DMS114 treated with DMSO at 0.1 percent for 48 hours (cell line): ENCODE data around the gene GRB10.
"Not testable (repeated sequence)": the region's sequence is repeated elsewhere in the genome, so short reads cannot be mapped to it uniquely, and the experiment has no call there.

ENCODE experiments used
- DNase-seq: peaks from one replicate; lab custom pipeline; 2025; ENCODE audit not compliant: unreplicated experiment; lab: John Stamatoyannopoulos, UW

GRB10 gene

DNA sequence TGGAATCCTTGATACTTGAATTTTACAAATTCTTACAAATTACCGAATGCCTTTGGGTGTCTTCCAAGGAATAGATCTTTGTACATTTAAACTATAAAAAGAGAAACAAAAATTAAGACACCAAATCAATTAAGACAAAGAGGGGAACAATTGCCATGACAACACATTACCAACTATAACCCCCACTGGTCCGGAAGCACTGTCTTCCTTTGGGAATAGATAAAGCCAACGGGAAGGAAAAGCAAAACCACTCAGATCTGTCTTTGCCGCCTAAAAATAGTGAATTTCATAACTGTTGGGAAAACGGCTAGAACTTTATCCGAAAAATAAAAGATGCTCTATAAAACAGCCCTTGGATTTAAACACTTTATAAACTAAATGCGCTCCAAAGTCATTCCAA, 37.4 kb downstream of the GRB10 start:
- no peak for DNase-seq

DNA sequence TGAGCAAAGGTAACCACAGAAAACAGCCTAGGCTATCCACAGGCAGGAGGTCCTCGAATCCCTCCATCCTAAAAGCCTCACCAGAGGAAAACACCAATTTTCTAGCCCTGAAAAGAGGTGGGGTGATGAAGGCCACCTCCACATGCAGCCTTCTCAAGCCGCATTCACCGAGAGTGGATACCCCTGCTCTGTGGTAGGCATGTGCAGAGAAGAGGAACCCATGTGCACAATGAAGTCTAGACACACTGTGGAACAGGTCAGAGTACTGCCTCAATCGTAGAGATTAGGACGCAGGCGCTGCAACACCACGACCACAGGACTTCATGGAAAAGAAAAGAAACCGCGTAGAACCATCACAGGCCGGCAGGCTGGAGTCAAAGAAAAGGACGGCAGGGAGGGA, 38.8 kb downstream of the GRB10 start:
- DNase-seq, result no peak

DNA sequence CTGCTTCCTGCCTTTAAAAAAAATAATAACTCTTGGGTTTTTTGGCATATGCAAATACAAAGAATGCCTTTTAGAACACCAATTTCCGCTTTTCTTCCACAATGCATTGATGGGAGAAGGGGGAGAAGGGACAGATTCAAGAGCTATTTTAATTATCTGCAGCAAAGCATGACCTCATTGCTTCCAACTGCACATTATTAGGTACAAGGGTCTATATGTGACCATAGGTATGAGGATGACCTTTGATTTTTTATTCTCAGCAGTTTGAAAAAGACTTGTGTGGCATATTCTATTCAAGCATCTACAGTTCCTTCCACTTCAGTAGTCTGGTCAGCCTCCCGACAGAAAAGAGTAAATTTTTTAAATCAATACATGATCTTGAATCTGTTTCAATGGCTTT, 39.7 kb downstream of the GRB10 start:
- no peak for DNase-seq

DNA sequence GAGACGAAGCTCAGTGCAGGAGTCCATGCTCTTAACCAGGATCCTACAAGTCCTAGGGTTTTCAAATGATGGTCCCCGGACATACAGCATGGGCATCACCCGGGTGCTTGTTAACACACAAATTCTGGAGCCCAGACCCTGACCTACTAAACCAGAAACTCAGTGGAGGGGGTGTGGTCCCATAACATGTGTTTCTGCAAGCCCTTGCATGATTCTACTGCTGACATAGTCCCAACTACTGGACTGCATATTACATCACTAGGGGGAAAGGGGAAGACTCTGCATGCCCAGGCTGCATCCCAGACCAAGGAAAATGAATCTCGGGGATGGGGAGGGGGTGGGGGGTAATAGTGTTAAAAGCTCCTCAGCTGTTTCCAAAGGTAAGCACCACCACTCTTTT, 40.3 kb downstream of the GRB10 start:
- DNase-seq, result no peak

DNA sequence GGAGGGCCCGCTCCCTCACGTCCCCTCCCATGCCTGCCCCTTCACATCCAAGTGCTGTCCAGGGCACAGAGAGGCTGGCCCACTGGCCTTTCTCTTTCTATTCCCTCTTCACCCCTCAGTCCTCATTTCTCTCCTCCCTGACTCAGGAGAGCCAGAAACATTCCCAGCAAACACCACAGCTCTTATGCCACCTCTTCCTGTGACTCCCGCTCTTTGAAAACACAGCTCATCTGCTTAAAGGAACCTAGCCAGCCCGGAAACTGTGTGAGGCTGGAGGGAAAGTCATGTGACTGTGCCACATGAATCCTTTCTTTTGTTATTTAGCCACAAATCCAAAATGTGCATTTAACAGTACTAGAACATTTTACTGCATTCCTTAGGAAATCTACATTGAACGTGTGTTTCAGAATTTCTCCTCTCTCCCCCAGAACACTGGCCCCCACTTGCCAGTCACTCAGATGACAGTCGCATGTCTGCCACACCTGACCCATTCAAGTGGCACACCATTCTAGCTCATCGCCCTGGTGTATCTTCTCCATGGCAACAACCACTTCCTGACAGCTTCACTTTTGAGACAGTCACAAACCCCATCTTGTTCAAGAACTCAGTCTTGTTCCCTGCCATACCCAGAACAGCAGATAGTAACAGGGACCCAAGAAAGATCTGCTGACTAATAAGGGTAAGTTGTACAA, 42.8 kb downstream of the GRB10 start:
- no peak for DNase-seq

DNA sequence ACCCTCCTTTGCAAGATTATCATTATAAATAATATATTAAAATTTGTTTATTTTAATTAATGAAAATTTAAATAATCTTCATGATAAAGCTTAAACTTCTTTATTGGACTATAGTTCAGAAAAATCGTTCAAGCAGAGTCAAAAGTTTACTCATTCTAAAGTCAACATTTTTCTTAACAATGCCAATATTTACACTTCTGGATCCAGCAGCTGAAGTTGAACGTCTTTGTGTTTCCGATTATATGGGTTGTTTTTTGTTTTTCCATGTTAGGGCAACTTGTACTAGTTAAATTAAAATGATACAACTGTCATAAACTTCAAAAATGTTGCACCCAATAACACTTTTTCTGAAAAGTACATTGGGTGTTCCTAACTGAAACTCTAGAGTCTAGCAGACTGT, 43.8 kb downstream of the GRB10 start:
- DNase-seq, result no peak

DNA sequence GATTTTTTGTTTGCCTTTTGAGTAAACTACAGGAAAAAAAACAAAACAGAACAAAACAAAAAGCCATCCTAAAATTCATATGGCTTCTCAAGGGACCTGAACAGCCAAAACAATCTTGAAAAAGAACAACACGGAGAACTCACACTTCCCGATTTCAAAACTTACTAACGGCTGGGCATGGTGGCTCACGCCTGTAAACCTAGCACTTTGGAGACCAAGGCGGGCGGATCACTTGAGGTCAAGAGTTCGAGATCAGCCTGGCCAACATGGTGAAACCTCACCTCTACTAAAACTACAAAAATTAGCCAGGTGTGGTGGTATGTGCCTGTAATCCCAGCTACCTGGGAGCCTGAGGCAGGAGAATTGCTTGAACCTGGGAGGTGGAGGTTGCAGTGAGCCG, 46.9 kb downstream of the GRB10 start:
- DNase-seq, result not testable (repeated sequence)

DNA sequence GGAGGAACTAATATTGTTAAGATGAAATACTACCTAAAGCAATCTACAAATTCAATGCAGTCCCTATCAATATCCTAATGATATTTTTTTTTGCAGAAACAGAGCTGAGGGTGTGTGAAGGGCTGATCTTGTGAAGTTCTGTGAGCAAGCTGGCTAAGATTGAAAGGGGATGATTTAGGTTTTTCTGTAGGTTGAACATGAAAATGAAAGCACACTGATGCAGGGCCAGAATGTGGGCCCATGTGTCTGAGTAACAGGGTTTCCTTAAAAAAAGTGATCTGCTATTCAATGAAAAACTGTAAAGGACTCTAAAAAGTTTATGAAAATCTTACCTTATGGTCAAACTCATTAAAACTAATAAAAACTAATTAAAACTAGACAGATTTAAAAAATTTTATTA, 47.4 kb downstream of the GRB10 start:
- no peak for DNase-seq

DNA sequence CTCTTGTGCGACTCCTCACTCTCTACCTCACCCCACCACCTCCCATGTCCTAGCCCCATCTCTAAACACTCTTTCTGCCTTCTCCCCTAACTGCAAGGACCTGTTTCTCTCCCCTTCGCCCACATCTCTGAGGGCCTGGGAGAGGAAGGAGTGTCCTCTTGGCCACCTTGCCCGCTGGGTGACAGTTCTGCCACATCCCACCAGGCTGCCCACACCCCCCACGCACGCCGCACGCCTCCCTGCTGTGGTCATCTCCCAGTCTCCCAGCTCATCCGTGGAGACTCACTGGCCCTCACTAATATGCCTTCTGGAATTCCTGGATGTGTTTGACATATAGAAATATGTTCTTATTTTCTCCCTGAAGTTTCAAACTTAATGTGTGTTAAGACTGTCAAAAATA, 48.5 kb downstream of the GRB10 start:
- no peak for DNase-seq

DNA sequence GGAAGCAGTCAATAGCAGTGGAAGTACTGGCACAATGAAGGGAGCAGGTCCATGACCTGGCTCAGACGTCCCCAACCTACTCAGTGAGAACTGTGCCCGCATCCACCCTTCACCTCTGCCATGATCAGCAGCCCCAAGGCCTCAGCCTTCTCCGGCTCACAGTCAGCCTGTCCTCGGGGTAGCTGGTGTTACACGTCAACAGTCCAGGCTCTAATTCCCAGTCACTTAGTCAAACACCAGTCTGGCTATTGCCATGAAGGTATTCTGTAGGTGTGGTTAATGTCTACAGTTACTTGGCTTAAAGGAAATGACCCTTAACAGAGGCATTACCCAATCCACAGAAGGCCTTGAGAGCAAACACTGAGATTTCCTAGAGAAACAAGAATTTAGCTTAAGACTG, 49.1 kb downstream of the GRB10 start:
- no peak for DNase-seq

DNA sequence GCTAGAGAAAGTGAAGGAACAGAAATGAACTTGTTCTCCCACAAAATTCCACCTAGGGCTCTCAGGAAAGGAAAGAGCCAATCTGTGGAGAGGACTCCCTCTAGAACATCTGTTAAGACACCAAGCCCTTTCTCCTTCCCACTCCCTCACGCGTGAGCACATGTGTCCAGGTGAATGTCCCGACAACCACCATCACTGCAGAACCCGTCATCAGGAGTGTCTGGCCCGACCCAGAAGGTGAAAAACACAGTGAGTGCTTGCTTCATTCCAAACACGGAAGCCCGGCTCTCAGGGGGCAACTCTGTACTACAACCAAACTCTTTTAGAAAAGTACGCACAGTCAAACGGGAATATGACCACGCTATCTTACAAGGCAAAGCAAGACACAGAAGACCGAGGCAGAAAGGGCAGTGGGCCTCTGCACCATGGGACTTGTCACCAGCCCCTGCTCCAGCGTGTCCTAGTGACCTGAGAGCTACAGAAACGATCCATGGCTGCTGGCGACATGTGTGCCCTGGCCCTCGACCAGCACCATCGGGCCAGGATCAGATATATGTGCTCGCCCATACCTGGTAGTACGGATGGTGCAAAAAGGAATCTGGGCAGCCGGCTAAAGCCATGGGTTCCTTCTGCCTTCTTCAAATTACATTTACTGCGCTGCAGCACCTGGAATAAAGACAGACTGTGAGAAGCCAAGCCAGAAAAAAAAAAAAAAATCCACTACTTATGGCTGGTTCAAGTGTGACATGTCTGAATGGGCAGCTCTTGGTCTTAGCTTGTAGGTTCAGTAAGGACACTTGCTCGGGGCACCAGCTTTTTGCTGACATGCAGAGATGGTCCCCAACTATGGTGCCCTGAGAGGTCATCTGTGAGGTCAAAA, 50.8 kb downstream of the GRB10 start:
- no peak for DNase-seq

DNA sequence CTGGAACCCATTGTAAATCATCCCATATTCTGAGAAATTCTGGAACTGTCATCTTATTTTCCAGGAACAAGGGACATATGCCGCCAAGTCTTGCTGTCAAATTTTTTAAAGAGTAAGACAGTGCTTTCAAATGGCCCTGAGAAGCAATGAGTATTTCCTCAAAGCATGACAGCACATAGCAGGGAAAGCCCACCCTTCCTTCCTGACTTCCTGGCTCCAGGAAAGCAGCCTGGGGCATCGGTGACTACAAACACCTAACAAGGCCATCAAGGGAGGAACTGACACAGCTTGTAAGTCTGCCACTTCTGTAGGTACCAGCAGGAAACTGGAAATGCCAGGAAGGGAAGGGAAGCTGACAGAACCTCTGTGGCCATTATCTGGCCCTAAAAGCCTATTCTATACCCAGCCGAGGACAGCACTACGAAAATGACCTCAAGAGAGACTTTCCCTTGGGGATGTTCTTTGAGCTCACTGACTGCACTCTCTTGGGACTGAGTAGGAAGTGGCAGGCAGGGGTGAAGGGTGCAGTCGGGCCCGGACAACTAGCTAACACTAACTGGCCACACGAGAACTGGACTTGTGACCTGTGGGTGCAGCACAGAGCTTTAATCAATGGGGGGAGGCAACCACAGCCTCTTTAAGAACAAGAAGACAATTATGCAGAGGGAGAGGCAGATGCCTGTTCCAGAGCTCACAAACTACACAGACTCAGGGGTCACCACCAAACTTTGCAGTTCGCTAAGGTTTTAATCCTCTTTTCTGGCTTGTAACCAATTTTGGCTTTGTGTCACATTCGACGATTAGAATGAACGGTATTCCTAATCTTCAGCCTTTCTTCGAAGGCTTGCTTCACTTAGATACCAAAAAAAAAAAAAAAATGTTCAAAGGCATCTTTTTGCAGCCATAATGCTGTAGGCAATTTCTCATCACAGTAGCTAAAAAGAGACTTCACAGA, 52.0 kb downstream of the GRB10 start:
- no peak for DNase-seq

DNA sequence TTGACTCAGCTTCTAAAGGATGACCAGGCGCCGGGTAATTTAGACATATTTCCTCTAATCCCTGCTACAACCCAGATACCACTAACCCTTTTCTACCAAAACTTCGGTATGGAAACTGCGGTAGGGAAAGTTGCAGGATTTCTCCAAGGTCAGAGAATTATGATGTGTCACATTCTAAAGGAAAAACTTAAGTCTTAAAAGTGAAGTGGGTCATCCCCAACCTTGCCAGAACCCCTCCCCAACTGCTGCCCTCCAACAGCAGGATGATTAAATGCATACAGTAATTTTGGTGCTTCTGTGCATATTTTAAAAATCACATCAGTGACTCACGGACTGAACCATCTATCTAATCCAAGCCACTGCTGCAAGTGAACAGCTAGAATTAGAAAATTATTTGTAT, 52.7 kb downstream of the GRB10 start:
- no peak for DNase-seq

DNA sequence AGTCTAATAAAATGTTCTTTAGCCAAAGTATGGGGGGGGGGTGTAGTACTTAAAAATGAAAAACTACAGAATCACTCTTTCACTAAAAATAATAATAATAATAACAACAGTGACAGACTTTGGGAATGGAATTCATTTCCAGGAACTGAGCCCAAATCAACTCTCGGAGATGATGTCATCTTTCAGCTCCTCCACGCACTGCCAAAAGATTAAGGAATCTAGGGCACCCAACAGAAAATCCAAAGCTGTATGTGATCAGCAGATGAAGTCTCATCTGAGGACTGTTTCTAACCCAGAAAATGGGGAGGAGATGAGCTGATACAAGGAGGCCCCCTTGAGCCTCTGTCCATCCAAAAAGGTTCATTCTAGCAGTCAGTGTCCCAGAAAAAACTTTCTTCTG, 54.5 kb downstream of the GRB10 start:
- no peak for DNase-seq

DNA sequence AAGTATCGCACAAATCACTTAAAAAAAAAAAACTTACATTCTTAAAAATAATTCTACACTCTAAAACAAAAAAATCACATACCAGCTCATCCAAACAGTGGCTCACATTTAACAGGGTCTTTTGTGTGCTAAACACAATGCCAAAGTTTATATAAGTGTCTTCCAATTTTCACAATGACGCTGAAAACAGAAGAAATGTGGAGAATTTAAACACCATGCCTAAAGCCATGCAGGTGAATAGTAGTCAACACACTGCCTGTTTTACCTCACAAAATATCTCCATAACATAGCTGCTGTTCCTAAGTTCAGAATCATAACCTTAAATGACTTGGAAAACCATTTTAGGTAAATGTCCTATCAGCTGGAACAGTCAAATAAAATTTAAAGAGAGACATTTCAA, 55.0 kb downstream of the GRB10 start:
- DNase-seq, result no peak

DNA sequence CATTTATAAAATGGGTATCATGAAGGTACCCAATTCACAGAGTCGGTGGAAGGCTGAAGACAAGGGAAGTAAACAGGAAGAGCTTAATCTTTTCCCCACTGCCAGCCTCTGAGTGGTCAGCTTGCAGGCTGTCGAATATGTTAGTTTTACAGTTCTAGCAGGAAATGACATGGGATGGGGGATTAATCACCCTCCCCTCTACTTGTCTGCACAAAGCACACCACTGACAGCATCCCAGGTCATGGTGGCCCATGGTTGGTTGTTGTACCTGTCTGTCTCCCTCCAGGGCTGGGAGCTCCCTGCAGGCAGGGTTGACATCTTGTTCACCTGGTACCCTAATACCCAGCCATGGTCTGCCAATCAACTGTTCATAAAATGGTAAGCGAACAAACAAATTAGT, 55.6 kb downstream of the GRB10 start:
- no peak for DNase-seq

DNA sequence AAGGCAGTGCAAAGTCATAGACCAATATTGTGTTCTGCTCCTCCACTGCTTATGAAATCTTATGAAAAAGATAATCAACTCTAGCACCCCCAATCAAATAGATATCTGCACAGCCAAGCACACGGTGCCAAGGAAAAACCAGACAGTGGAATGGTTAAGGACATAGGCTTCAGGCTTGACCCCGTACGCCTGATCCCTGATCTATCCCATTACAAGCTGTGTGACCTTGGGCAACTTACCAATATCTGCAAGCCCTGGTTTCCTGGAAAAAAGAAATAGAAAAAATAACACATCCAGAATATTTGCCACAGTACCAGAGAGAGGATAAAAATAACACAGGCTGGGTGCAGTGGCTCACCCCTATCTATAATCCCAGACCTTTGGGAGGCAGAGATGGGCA, 56.9 kb downstream of the GRB10 start:
- no peak for DNase-seq

DNA sequence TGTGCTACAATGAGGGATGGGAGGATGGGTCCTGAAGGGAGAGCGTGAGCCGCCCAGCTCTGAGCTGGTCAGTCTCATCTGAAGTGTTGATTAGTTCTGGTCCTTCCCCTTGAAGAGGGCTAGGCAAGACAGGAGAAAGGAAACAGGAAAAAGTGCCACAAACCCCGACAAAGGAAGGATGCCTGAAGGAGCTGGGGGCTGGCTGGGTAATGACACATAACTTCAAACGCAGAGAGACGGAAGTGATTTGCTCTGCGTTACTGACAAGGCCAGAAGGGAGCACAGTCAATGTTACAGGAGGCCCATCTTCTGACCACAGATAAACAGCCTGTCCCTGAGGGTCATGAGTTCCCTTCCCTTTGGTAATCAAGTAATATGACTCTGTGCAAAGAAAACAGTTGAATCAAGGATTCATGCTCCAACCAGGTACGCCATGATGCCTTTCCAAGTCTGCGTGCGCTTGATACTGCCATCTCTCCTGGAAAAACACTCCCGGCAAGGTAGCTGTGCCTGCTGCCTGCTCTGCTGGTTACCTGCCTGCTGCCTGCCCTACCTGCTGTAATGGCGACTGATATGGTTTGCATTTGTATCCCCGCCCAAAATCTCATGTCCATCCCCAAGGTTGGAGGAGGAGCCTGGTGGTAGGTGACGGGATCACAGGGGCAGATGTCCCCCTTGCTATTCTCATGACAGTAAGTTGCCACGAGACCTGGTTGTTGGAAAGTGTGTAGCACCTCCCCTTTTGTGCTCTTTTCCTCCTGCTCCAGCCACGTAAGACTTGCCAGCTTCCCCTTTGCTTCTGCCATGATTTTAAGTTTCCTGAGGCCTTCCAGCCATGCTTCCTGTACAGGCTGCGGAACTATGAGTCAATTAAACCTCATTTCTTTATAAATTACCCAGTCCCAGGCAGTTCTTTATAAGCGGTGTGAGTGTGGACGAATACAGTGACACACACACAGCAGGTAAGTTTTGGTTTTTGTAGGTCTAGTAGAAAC, 57.9 kb downstream of the GRB10 start:
- no peak for DNase-seq

DNA sequence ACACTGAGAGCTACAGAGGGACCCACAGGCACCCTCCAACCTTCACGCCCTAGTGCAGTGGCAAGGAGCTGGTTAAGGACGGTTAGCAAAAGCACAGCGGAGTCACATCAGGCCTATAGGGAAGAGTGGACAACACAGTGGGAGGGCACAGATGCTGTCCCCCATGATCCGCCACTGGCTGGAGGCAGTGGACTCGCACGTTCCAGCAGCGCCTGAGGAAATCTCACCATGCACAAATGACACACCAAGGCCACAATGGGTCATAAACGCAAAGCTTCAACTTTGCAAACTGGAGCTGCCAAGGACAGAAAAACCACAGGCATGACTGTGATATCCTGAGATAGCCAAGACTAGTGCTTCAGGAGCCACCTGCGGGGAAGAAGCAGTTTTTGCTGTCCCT, 58.8 kb downstream of the GRB10 start:
- DNase-seq, result no peak

DNA sequence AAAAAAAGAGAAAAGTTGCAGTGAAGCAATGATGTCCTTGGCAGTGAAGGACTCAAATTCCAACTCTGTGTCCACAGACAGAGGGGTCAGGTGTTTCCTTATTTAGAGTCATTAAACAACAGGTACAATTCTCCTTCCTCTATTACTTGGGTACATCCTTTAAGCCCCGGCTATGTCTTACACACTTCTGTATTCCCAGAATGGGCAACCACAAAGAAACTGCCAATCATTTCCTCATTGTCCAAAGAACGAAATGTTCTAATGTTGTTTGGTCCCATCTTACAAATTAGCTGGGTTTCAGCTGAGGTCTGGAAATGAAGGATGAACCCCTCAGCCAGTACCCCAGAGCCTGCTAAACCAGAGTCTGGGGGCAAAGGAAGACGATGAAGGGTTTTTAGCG, 59.5 kb downstream of the GRB10 start:
- no peak for DNase-seq
